GM15510 (cell line): Measurements from ENCODE around the gene TIGIT.
A peak's percentile ranks its signal among the peaks of the same experiment; 100 is the strongest.

Experiments
- POLR2A ChIP-seq: IDR thresholded peaks from 3 replicates; pipeline ENCODE4 v1.6.1; 2011; ENCODE audit warnings: borderline replicate concordance; ENCODE audit not compliant: insufficient read length; ENCODE audit errors: extremely low read depth

Gene TIGIT

DNA sequence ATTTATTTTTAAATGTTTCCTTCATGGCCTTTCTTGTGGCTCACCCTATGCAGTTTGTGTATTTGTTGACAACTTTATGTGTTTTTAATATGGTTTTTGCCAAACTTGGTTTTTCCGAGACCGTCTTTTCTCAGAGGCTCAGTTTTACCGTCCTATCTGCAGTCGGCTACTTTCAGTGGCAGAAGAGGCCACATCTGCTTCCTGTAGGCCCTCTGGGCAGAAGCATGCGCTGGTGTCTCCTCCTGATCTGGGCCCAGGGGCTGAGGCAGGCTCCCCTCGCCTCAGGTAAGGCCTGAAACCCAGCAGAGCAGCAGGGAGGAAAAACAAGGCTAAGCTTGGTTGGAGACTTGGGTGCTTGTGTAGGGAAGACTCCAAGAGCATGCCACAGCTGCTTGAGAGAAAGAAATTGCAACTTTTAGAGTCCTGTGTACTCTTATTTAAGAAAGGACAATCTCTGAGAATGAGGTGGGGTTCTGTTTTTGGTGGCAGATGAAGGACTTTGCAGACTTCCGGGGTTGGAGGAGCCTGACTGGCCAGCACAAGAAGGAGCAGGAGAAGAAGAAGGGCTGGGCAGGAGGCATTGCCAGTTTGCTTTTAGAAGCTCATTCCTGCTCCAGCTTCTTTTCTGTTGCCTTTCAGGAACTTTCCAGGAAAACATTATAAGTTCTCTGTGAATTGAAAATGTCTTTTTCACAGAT, at the start of gene TIGIT:
TIGIT (plus strand) TSS at position 191 of the 698 bp plus-strand sequence; CDS start at position 225, 34 bp downstream.
- TF ChIP-seq POLR2A, result no peak

DNA sequence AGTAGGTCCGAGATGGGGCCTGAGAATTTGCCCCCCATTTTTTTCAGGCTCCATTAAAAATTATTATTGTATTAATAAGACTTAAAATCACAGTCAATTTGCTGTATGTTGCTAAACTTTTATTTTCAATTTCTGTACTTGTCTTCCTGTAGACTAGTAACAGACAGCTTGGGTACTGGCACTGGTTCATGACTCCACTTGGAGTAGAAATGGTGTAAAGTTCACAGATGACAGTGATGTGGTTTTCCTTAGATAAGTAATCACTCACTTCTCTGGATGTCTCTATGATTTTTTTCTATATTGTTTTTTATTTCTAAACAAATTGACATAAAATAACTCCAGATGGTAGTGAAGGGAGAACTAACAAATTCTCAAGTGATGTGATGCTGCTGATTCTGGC, 40.9 kb upstream of the TIGIT start:
- no peak for TF ChIP-seq POLR2A

DNA sequence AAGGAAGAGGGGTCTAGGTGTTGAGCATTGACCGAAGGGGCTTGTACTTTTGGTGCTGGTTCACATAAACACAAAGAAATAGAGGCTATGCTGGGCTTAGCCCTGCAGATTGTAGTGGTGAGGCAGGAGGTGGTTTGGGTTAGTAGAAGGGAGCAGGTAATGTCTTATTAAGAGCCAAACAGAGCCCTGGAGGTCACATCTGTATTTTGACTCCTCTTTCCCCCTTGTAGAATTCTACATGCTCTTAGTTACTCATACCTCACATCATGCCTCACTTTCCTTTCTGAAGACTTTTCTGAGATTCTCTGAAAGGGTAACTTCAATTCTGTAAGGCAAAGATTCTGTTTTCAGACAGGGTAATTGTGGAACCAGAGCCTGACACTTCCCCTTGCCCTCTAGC, 40.3 kb upstream of the TIGIT start:
- TF ChIP-seq POLR2A, result no peak

DNA sequence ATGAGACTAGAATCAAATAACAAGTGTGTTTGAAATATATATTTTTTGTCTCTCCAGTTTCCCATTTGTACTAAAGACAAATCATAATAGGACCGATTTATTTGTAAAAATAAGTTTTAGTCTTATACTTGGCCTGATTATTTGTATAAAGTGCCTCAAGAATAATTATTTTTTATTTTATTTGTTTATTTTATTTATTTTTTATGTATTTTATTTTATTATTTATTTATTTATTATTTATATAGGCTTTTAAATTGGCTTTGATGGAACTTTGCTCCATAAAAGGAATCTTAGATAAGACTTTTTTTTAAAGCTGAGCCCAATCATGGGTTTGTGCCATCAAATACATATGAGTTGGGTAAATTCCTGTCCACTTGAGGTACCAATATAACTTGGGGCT, 34.3 kb upstream of the TIGIT start:
- TF ChIP-seq POLR2A, result no peak

DNA sequence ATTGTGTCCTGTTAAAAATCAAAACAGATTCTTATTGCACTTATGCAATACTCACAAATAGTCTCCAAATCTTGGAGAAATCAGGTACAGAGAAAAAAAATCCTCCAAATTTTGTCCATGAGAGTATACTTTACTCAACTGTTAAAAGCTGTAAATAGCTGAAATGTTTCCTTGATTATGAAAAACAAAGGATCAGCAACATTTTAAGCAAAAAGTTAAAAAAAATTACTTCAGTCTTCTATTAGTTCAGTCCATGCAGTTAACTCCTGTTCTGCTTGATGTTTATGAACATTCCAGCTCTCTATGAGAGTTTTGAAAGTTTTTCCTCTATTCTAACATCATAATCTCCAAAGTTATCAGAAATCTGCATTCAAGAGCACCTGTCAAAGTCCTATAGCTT, 33.7 kb upstream of the TIGIT start:
- no peak for TF ChIP-seq POLR2A

GRCh38 chr3:114270019-114270418, 23.8 kb upstream of the TIGIT start:
- TF ChIP-seq POLR2A, result no peak

- no peak for TF ChIP-seq POLR2A
Measured at GRCh38 chr3:114272271-114272670, 21.6 kb upstream of the TIGIT start.

- no peak for TF ChIP-seq POLR2A
Measured at GRCh38 chr3:114274929-114275328, 18.9 kb upstream of the TIGIT start.

DNA sequence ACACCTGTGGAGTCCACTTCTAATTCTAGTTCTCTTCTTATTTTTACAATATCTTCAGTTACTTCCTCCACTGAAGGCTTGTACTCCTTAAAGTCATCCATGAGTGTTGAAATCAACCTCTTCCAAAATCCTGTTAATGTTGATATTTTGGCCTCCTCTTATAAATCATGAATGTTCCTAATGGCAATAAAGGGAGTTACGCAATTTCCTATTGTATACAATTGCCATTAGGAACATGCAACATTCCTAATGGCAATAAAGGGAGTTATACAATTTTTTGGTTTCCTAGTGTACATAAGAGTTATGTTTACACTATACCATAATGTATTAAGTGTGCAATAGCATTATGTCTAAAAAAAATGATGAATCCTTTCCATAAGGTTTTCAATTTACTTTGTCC, 9.2 kb upstream of the TIGIT start:
- TF ChIP-seq POLR2A, result no peak

DNA sequence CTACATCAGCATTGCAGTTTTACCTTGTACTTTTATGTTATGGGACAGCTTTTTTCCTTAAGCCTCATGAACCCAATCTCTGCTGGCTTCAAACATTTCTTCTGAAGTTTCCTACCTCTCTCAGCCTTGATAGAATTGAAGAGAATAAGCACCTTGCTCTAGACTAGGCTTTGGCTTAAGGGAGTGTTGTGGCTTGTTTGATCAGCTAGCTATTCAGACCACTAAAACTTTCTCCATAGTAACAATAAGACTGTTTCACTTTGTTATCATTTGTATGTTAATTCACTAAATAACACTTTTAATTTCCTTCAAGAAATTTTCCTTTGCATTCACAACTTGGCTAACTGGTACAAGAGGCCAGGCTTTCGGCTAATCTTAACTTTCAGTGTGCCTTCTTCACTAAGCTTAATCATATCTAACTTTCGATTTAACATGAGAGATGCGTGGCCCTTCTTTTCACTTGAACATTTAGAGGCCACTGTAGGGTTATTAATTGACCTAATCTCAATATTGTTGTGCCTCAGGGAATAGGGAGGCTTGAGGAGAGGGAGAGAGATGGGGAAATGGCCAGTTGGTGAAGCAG, 8.1 kb upstream of the TIGIT start:
- no peak for TF ChIP-seq POLR2A

GRCh38 chr3:114286266-114286665, 7.6 kb upstream of the TIGIT start:
- no peak for TF ChIP-seq POLR2A

DNA sequence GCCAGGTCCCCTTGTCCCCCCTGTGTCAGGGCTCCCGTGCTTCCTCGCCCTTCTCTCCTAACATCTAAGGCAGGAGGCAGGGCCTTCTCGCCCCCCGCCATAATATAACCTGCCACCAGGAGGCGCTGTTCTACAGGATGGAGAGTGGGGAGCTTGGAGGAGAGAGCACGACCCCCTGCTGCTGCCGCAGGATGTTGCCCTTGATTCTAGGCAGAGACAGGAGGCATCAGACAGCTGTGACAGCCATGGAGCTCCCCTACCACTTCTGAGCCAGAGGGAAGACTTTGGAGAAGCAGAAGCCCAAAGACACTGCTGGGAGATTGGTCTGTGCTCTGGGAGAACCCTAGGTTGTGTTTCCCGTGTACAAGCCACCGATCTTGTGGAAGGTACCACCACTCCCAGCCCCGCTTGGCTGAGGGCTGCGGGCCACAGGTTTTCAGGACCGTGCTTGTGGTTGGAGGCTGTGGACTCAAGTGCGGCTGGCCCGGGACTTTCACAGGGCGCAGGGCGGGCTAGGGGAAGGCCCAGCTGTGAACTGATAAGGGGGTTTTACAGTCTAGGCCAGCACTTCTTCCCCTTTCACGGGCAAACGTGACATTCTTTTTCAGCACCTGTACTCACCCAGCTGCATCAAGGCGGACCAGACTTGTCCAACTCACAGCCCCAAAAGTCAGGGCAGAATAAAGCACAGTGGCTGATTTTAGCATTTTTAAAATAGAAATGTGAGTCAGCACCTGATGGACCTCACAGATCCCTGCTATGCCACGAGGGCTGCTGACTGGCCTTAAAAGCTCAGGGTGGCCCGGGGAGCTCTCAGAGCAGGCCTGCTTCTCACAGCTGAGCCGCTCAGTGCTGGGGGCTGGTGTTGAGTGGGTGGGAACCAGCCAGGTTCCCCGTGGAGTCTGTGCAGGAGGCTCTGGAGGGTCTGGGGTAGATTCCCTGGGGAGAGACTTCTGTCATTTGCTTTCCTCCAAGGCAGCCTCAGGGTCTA, 2.6 kb upstream of the TIGIT start:
- TF ChIP-seq POLR2A, result peak; percentile 21

DNA sequence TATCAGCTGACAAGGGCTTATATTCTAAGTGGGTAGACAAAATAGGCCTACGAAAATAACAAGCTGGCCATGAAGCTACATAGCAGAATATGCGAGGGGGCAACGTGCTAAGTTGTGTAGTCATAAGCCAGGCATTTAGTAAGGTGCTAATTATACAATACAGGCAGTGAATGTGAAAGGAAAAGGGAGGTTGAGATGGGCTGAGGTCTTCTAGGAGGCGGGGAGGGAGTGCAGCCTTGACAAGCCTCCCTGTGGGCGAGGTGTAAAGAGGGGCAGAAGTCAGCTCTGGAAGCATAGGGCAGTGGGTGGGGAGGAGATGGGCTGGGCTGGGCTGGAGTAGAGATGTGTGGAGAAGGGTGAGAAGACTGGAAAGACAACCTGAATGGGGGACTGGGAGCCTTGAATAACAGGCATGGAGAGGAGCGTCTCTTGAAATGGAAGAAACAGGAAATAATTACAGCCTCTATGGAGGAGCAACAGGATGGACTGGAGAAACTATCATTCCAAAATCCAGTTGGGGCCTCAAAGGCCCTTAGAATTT, 1.2 kb downstream of the TIGIT start:
- no peak for TF ChIP-seq POLR2A

GRCh38 chr3:114295946-114296345, 2.1 kb downstream of the TIGIT start:
- TF ChIP-seq POLR2A, result no peak

GRCh38 chr3:114299421-114299820, 5.6 kb downstream of the TIGIT start:
- TF ChIP-seq POLR2A, result no peak
